ENCODE measurements around the gene ADORA2B.

ADORA2B gene

GRCh38 chr17:15913826-15914225, 31.1 kb upstream of the ADORA2B start:
- H3K4me3 ChIP-seq (ENCODE audit: low read depth, low read length): no peak overlapping the region
- TF ChIP-seq ZBTB7A (tag by site-specific recombination; IDR thresholded peaks at IDR 0.05; ENCODE audit: low read depth) (no peak), ZNF596 (tag by site-specific recombination; IDR thresholded peaks at IDR 0.05) (no peak), SCRT1 (tag by site-specific recombination; IDR thresholded peaks at IDR 0.05; ENCODE audit: borderline replicate concordance) (no peak), ZNF155 (tag by site-specific recombination; IDR thresholded peaks at IDR 0.05) (no peak), ZNF549 (tag by site-specific recombination; IDR thresholded peaks at IDR 0.05) (no peak), ZNF529 (tag by site-specific recombination; IDR thresholded peaks at IDR 0.05; ENCODE audit: insufficient replicate concordance) (no peak), ZEB2 (tag by site-specific recombination; IDR thresholded peaks at IDR 0.05) (no peak), INSM2 (tag by site-specific recombination; IDR thresholded peaks at IDR 0.05) (no peak), ZNF830 (tag by site-specific recombination; IDR thresholded peaks at IDR 0.05; ENCODE audit: low read depth) (no peak), ZNF324 (tag by site-specific recombination; IDR thresholded peaks at IDR 0.05) (no peak), ZNF692 (tag by site-specific recombination; IDR thresholded peaks at IDR 0.05) (no peak), ZNF391 (tag by site-specific recombination; IDR thresholded peaks at IDR 0.05; ENCODE audit: borderline replicate concordance, low read depth) (no peak), ZNF157 (tag by site-specific recombination; IDR thresholded peaks at IDR 0.05) (no peak), BCL11B (tag by site-specific recombination; IDR thresholded peaks at IDR 0.05; ENCODE audit: low read depth) (no peak), ZNF670 (tag by site-specific recombination; IDR thresholded peaks at IDR 0.05; ENCODE audit: low read depth) (no peak), ZNF26 (tag by site-specific recombination; IDR thresholded peaks at IDR 0.05) (no peak), ZNF768 (tag by site-specific recombination; IDR thresholded peaks at IDR 0.05) (no peak), ZBTB8A (tag by site-specific recombination; IDR thresholded peaks at IDR 0.05) (no peak), ZNF626 (tag by site-specific recombination; IDR thresholded peaks at IDR 0.05) (no peak), ZNF621 (tag by site-specific recombination; IDR thresholded peaks at IDR 0.05) (no peak)
- H3K4me1 ChIP-seq (ENCODE audit: control insufficient read depth, insufficient read depth, low read length): no peaks in the 10 kb centered on the region
- ChIA-PET POLR2A (no interaction called here), CTCF (interaction anchor here (0.6 kb wide), 1 partner anchor 496 kb away, joined by 3 read pairs; no protein-coding TSS in a partner anchor)
- H3K27ac ChIP-seq (ENCODE audit: extremely low read depth, low read depth, low read length): no peak overlapping the region
- no peaks in the 10 kb centered on the region for H3K9me3 ChIP-seq (ENCODE audit: control insufficient read depth, insufficient read depth, low read depth, low read length)
- H3K36me3 ChIP-seq (ENCODE audit: control insufficient read depth in 2 of 2, insufficient read depth in 1 of 2, low read length in 2 of 2): no peaks in the 10 kb centered on the region

- Histone ChIP-seq H3K36me3 (ENCODE audit: control insufficient read depth in 2 of 2, insufficient read depth in 1 of 2, low read length in 2 of 2) (no peaks in the 10 kb centered on the region), H3K4me3 (ENCODE audit: low read depth, low read length) (no peak overlapping the region), H3K27ac (ENCODE audit: extremely low read depth, low read depth, low read length) (no peak overlapping the region), H3K9me3 (ENCODE audit: control insufficient read depth, insufficient read depth, low read depth, low read length) (no peaks in the 10 kb centered on the region), H3K4me1 (ENCODE audit: control insufficient read depth, insufficient read depth, low read length) (no peaks in the 10 kb centered on the region)
- POLR2A ChIA-PET: no interaction called here
- no peak for TF ChIP-seq YY2 (tag by site-specific recombination; IDR thresholded peaks at IDR 0.05)
- peak; percentile 38 for TF ChIP-seq SETDB1 (IDR thresholded peaks at IDR 0.05; ENCODE audit: insufficient read length, low read length)
- CTCF ChIA-PET: interaction anchor here (0.6 to 0.9 kb wide), 3 partner anchors 13 to 497 kb away, joined by 3 to 6 read pairs (median 3); no protein-coding TSS in a partner anchor
These were observed 30.3 kb upstream of the ADORA2B start for GRCh38 chr17:15914400-15915170.

Data from HEK293 (cell line).